Fibroblast of lung (primary cell): ENCODE measurements around the gene PNPO. TPM values are rescaled to one million over a fixed set of nuclear protein-coding genes. Genes with fewer than 3 reads are reported as not detected.

Source experiments
- DNase-seq, 2 donors: peaks; one replicate each; pipeline versions ENCODE4 v3.0.0 to v3.0.0-alpha.2; 2010; ENCODE audit warnings: low read depth in 2 of 2
- H2AFZ ChIP-seq: 2 replicates; pipeline ENCODE4 v1.5.1; 2012; ENCODE audit warnings: low read length, control low read depth, inconsistent platforms
- H3K27ac ChIP-seq: 2 replicates; pipeline ENCODE4 v1.5.1; 2011; ENCODE audit warnings: low read length, control low read depth; ENCODE audit not compliant: insufficient read depth
- H3K27me3 ChIP-seq: 2 replicates; pipeline ENCODE4 v1.5.1; 2011; ENCODE audit warnings: mild to moderate bottlenecking, low read length; ENCODE audit not compliant: control insufficient read depth, insufficient read depth
- H3K36me3 ChIP-seq: 2 replicates; pipeline ENCODE4 v1.5.1; 2011; ENCODE audit warnings: low read length; ENCODE audit not compliant: control insufficient read depth, insufficient read depth
- H3K4me1 ChIP-seq: 2 replicates; pipeline ENCODE4 v1.5.1; 2011; ENCODE audit warnings: low read length; ENCODE audit not compliant: control insufficient read depth, insufficient read depth; ENCODE audit errors: extremely low read depth
- H3K4me2 ChIP-seq: 2 replicates; pipeline ENCODE4 v1.5.1; 2011; ENCODE audit warnings: low read length, control low read depth; ENCODE audit not compliant: insufficient read depth; ENCODE audit errors: extremely low read depth
- H3K4me3 ChIP-seq, 4 experiments: fragments of 200-600 bp in 1 of 4; sonication (generic) in 1 of 4; replicated peaks in 1 of 4; 2 replicates each; pipeline ENCODE4 v1.5.1; 2011 to 2016; ENCODE audit warnings: low read length in 4 of 4, low read depth in 3 of 4, mild to moderate bottlenecking in 3 of 4, control low read depth in 2 of 4, inconsistent platforms in 1 of 4, mixed read lengths in 1 of 4; ENCODE audit not compliant: insufficient read depth in 1 of 4; ENCODE audit errors: control extremely low read depth in 1 of 4
- H3K79me2 ChIP-seq: 2 replicates; pipeline ENCODE4 v1.5.1; 2012; ENCODE audit warnings: mild to moderate bottlenecking, low read length, inconsistent platforms; ENCODE audit not compliant: control insufficient read depth, insufficient read depth
- H3K9ac ChIP-seq: 2 replicates; pipeline ENCODE4 v1.5.1; 2011; ENCODE audit warnings: mild to moderate bottlenecking, low read length, control low read depth; ENCODE audit not compliant: insufficient read depth
- H3K9me3 ChIP-seq: 2 replicates; pipeline ENCODE4 v1.5.1; 2012; ENCODE audit warnings: low read depth, low read length; ENCODE audit not compliant: control insufficient read depth, insufficient read depth
- H4K20me1 ChIP-seq: 2 replicates; pipeline ENCODE4 v1.5.1; 2011; ENCODE audit warnings: low read length; ENCODE audit not compliant: control insufficient read depth, insufficient read depth; ENCODE audit errors: extremely low read depth
- EZH2 ChIP-seq: IDR thresholded peaks from 2 replicates; pipeline ENCODE4 v1.5.1; 2012; ENCODE audit warnings: low read length, control low read depth, mild to moderate bottlenecking; ENCODE audit errors: missing control alignments
- polyA plus RNA-seq, 2 donors: library from polyadenylated mRNA; depleted of rRNA in 1 of 2; stranded (reverse) in 1 of 2; unstranded in 1 of 2; fragments of >200 nt; gene quantifications; 2 replicates each; pipeline ENCODE4 v1.2.1, GENCODE V29; 2011 to 2012; ENCODE audit warnings: missing spikeins in 1 of 2
- total RNA-seq: library from RNA; depleted of rRNA; stranded (reverse); fragments of >200 nt; gene quantifications from 2 replicates; pipeline ENCODE4 v1.2.1, GENCODE V29; 2014
- TF ChIP-seq, protein P1 (sequence below), 2 donors: IDR thresholded peaks in 1 of 2; conservative IDR thresholded peaks in 1 of 2; 1 replicate in 1 of 2; 2 replicates in 1 of 2; pipeline ENCODE4 v1.5.1; 2011 to 2012; ENCODE audit warnings: low read length in 2 of 2, control low read depth in 1 of 2, inconsistent platforms in 1 of 2, low read depth in 1 of 2, mild to moderate bottlenecking in 1 of 2

Gene PNPO
- total and polyA plus RNA-seq, 2 donors (not counting 1 experiment from before 2014, with no cell fraction given), result 25.7 to 26.6 TPM

DNA sequence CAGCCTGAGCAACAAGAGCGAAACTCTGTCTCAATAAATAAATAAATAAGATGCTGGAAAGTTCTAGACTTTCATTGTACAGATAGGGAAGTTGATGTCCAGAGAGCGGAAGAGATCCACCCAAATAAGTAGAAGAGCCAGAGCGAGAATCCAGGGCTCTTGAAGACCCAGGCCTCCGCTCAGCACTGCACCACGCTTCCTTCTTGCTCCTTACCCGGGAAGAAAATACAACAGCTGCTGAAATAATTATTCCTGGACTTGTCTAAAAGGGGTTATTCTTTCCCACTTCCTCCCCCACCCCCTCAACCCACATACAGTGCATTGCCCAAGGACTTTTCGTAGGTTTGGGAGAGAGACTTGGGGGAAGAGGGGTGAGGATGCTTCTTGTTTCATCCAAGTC, 56.2 kb downstream of the PNPO start:
- Histone ChIP-seq H3K4me1 (peaks cover 5% of the 10 kb centered on the region), H3K36me3 (no peaks in the 10 kb centered on the region), H3K79me2 (no peaks in the 10 kb centered on the region), H2AFZ (no peak overlapping the region), H3K27ac (no peak overlapping the region), H3K27me3 (peaks cover 6% of the 10 kb centered on the region), H4K20me1 (no peaks in the 10 kb centered on the region), H3K9ac (no peak overlapping the region), H3K9me3 (no peaks in the 10 kb centered on the region), H3K4me3 (no peak overlapping the region), H3K4me2 (no peak overlapping the region)
- no peak for TF ChIP-seq EZH2
- TF ChIP-seq, protein P1, sequence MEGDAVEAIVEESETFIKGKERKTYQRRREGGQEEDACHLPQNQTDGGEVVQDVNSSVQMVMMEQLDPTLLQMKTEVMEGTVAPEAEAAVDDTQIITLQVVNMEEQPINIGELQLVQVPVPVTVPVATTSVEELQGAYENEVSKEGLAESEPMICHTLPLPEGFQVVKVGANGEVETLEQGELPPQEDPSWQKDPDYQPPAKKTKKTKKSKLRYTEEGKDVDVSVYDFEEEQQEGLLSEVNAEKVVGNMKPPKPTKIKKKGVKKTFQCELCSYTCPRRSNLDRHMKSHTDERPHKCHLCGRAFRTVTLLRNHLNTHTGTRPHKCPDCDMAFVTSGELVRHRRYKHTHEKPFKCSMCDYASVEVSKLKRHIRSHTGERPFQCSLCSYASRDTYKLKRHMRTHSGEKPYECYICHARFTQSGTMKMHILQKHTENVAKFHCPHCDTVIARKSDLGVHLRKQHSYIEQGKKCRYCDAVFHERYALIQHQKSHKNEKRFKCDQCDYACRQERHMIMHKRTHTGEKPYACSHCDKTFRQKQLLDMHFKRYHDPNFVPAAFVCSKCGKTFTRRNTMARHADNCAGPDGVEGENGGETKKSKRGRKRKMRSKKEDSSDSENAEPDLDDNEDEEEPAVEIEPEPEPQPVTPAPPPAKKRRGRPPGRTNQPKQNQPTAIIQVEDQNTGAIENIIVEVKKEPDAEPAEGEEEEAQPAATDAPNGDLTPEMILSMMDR (conservative IDR thresholded peaks at IDR 0.05 in 1 of 2, IDR thresholded peaks at IDR 0.05 in 1 of 2; ENCODE audit: low read depth in 1 of 2, low read length in 2 of 2), result no peak
- DNase-seq, result no peak

DNA sequence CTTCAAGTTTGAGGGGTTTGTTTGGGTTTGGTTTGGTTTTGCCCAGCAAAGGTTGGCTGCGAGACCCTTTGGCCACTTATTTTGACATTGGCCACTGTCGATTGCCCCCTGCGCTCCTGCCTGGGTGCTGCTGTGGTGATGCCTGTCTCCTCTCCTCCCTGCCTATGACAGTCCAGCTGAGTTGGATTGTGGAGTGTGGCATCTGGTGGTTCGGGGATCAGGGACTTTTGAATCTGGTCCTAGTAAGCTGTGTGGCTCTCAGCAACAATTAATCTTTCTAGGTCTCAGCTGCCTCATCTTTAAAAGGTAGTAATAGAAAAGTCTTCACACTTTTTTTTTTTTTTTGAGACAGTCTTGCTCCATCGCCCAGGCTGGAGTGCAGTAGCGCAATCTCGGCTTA, 56.7 kb downstream of the PNPO start:
- no peak for TF ChIP-seq EZH2
- TF ChIP-seq, protein P1 (conservative IDR thresholded peaks at IDR 0.05 in 1 of 2, IDR thresholded peaks at IDR 0.05 in 1 of 2; ENCODE audit: low read depth in 1 of 2, low read length in 2 of 2), result no peak
- H2AFZ ChIP-seq, result no peak overlapping the region
- no peaks in the 10 kb centered on the region for H4K20me1 ChIP-seq
- no peak overlapping the region for H3K9ac ChIP-seq
- H3K36me3 ChIP-seq, result no peaks in the 10 kb centered on the region
- H3K4me3 ChIP-seq, result no peak overlapping the region
- peaks cover 8% of the 10 kb centered on the region for H3K4me1 ChIP-seq
- no peak overlapping the region for H3K27ac ChIP-seq
- peaks cover 6% of the 10 kb centered on the region for H3K27me3 ChIP-seq
- no peak overlapping the region for H3K4me2 ChIP-seq
- H3K79me2 ChIP-seq, result no peaks in the 10 kb centered on the region
- H3K9me3 ChIP-seq, result no peaks in the 10 kb centered on the region
- DNase-seq, result no peak

Other genes with a start within 250 kb of the PNPO start
- gene TBKBP1, start 247.4 kb upstream of the PNPO start, total RNA-seq, result 11.3 and 11.6 TPM in 2 replicates
- 4.6 and 5.3 TPM in 2 replicates for gene TBKBP1, start 247.4 kb upstream of the PNPO start, polyA plus RNA-seq
- not detected in 2 replicates for gene TBX21, start 208.3 kb upstream of the PNPO start, total RNA-seq
- not detected in 2 replicates for gene TBX21, start 208.3 kb upstream of the PNPO start, polyA plus RNA-seq
- 5.4 and 7.1 TPM in 2 replicates for gene OSBPL7, start 119.8 kb upstream of the PNPO start, total RNA-seq
- 2.1 and 2.2 TPM in 2 replicates for gene OSBPL7, start 119.8 kb upstream of the PNPO start, polyA plus RNA-seq
- 26.5 and 31.0 TPM in 2 replicates for gene MRPL10, start 110.0 kb upstream of the PNPO start, total RNA-seq
- gene MRPL10, start 110.0 kb upstream of the PNPO start, polyA plus RNA-seq, result 44.7 and 53.1 TPM in 2 replicates
- under 0.01 TPM in 2 replicates for gene LRRC46, start 109.9 kb upstream of the PNPO start, total RNA-seq
- gene LRRC46, start 109.9 kb upstream of the PNPO start, polyA plus RNA-seq, result 0.19 and 0.93 TPM in 2 replicates
- 22.3 and 40.8 TPM in 2 replicates for gene SCRN2, start 100.3 kb upstream of the PNPO start, total RNA-seq
- gene SCRN2, start 100.3 kb upstream of the PNPO start, polyA plus RNA-seq, result 10.2 and 10.6 TPM in 2 replicates
- gene SP6, start 90.4 kb upstream of the PNPO start, total RNA-seq, result under 0.01 TPM in 1 of 2 replicates, not detected in the other
- gene SP6, start 90.4 kb upstream of the PNPO start, polyA plus RNA-seq, result 0.07 and 0.11 TPM in 2 replicates
- gene SP2, start 45.3 kb upstream of the PNPO start, total RNA-seq, result 0.26 and 1.5 TPM in 2 replicates
- gene SP2, start 45.3 kb upstream of the PNPO start, polyA plus RNA-seq, result 2.6 and 5.3 TPM in 2 replicates
- gene PRR15L, start 16.3 kb downstream of the PNPO start, total RNA-seq, result not detected in 2 replicates
- gene PRR15L, start 16.3 kb downstream of the PNPO start, polyA plus RNA-seq, result not detected in 2 replicates
- 72.2 and 118 TPM in 2 replicates for gene CDK5RAP3, start 29.5 kb downstream of the PNPO start, total RNA-seq
- gene CDK5RAP3, start 29.5 kb downstream of the PNPO start, polyA plus RNA-seq, result 57.1 and 58.1 TPM in 2 replicates
- 49.8 and 63.1 TPM in 2 replicates for gene COPZ2, start 96.2 kb downstream of the PNPO start, total RNA-seq
- gene COPZ2, start 96.2 kb downstream of the PNPO start, polyA plus RNA-seq, result 97.9 and 104 TPM in 2 replicates
- 90.4 and 162 TPM in 2 replicates for gene NFE2L1, start 106.8 kb downstream of the PNPO start, total RNA-seq
- 170 and 200 TPM in 2 replicates for gene NFE2L1, start 106.8 kb downstream of the PNPO start, polyA plus RNA-seq
- 44.9 and 50.4 TPM in 2 replicates for gene CBX1, start 159.9 kb downstream of the PNPO start, total RNA-seq
- 64.8 and 68.1 TPM in 2 replicates for gene CBX1, start 159.9 kb downstream of the PNPO start, polyA plus RNA-seq
- gene SNX11, start 166.2 kb downstream of the PNPO start, total RNA-seq, result 9.0 and 12.6 TPM in 2 replicates
- gene SNX11, start 166.2 kb downstream of the PNPO start, polyA plus RNA-seq, result 13.2 and 17.7 TPM in 2 replicates